NCI-H446 treated with DMSO at 0.1 percent for 48 hours (cell line): ENCODE data around the gene SPOCD1.
A peak's percentile ranks its signal among the peaks of the same experiment; 100 is the strongest.

Experiments
- DNase-seq: peaks from one replicate; lab custom pipeline; 2025; lab: John Stamatoyannopoulos, UW

SPOCD1 gene

GRCh38 chr1:31815752-31816500 is at the start of gene SPOCD1:
Gene SPOCD1 (minus strand): TSS chr1:31816022. CDS start chr1:31815333, 689 bp downstream.
- no peak for DNase-seq

- no peak for DNase-seq
These were observed 46.2 kb upstream of the SPOCD1 start for GRCh38 chr1:31862071-31862470.

- no peak for DNase-seq
These were observed 45.5 kb upstream of the SPOCD1 start for GRCh38 chr1:31861346-31861745.

GRCh38 chr1:31860581-31860980 is 44.8 kb upstream of the SPOCD1 start:
- DNase-seq = no peak

- DNase-seq = no peak
These were observed 43.9 kb upstream of the SPOCD1 start for GRCh38 chr1:31859719-31860118.

GRCh38 chr1:31859044-31859443 is 43.2 kb upstream of the SPOCD1 start:
- DNase-seq = no peak

- no peak for DNase-seq
These were observed 42.0 kb upstream of the SPOCD1 start for GRCh38 chr1:31857863-31858262.

- no peak for DNase-seq
These were observed 40.3 kb upstream of the SPOCD1 start for GRCh38 chr1:31856140-31856539.

- no peak for DNase-seq
These were observed 39.4 kb upstream of the SPOCD1 start for GRCh38 chr1:31855038-31855845.

- DNase-seq = no peak
These were observed 33.8 kb upstream of the SPOCD1 start for GRCh38 chr1:31849653-31850052.

- no peak for DNase-seq
These were observed 32.6 kb upstream of the SPOCD1 start for GRCh38 chr1:31848381-31848897.

GRCh38 chr1:31846484-31846883 is 30.7 kb upstream of the SPOCD1 start:
- no peak for DNase-seq

- DNase-seq = peak; percentile 73
These were observed 27.7 kb upstream of the SPOCD1 start for GRCh38 chr1:31843506-31843905.

- DNase-seq = no peak
These were observed 24.0 kb upstream of the SPOCD1 start for GRCh38 chr1:31839662-31840343.

- DNase-seq = no peak
These were observed 21.8 kb upstream of the SPOCD1 start for GRCh38 chr1:31837451-31838158.

GRCh38 chr1:31836638-31837037 is 20.8 kb upstream of the SPOCD1 start:
- DNase-seq = no peak

- no peak for DNase-seq
These were observed 19.6 kb upstream of the SPOCD1 start for GRCh38 chr1:31835415-31835814.

- no peak for DNase-seq
These were observed 18.7 kb upstream of the SPOCD1 start for GRCh38 chr1:31834501-31834900.

GRCh38 chr1:31831397-31832378 is 15.9 kb upstream of the SPOCD1 start:
- no peak for DNase-seq

GRCh38 chr1:31830511-31830910 is 14.7 kb upstream of the SPOCD1 start:
- no peak for DNase-seq

GRCh38 chr1:31830065-31830464 is 14.2 kb upstream of the SPOCD1 start:
- no peak for DNase-seq
